Gastrocnemius medialis (tissue), 4 donors: ENCODE measurements around the gene DNTTIP2.

ENCODE experiments used
- POLR2A ChIP-seq, 2 donors: fragments of 450-650 bp; IDR thresholded peaks; one replicate each; pipeline ENCODE4 v1.6.1; 2017; ENCODE audit warnings: antibody characterized with exemption in 2 of 2, mild to moderate bottlenecking in 2 of 2, moderate library complexity in 2 of 2
- TF ChIP-seq, protein P1 (sequence below), 5 experiments: fragments of 450-650 bp in 3 of 5; fragments of 200-600 bp in 2 of 5; sonication (generic) in 2 of 5; IDR thresholded peaks in 4 of 5; conservative IDR thresholded peaks in 1 of 5; 1 replicate in 4 of 5; 2 replicates in 1 of 5; pipeline ENCODE4 v1.5.1; 2016 to 2019; ENCODE audit warnings: antibody characterized with exemption in 5 of 5, mild to moderate bottlenecking in 3 of 5, moderate library complexity in 3 of 5

DNA sequence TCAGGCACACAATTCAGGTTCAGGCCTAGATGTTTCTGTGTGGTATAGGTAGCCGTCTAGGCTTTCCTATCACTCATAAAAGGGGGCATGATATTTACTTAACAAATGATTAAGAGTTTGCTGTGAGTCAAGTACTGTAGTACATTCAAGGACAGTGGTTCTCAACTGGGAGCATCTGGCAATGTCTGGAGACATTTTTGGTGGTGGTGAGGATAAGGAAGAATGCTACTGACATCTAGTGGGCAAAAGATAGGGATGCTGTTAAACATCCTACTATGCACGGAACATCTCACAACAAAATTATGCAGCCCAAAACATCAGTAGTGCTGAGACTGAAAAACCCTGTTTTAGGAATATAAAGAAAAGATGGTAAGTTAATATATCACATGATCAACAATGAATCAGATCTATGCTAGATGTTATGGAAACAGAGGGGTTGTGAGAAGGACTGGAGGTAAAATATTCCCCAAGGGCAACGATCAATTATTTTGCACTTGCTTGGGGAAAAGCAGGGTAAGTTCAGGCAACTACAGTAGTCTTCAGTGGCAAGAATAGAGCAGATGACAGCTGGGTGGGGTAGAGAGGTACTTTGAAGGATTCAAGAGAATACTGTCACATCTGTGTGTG lies 4.9 kb downstream of the DNTTIP2 start:
- no peak for TF ChIP-seq POLR2A (IDR thresholded peaks at IDR 0.05)
- TF ChIP-seq, protein P1, sequence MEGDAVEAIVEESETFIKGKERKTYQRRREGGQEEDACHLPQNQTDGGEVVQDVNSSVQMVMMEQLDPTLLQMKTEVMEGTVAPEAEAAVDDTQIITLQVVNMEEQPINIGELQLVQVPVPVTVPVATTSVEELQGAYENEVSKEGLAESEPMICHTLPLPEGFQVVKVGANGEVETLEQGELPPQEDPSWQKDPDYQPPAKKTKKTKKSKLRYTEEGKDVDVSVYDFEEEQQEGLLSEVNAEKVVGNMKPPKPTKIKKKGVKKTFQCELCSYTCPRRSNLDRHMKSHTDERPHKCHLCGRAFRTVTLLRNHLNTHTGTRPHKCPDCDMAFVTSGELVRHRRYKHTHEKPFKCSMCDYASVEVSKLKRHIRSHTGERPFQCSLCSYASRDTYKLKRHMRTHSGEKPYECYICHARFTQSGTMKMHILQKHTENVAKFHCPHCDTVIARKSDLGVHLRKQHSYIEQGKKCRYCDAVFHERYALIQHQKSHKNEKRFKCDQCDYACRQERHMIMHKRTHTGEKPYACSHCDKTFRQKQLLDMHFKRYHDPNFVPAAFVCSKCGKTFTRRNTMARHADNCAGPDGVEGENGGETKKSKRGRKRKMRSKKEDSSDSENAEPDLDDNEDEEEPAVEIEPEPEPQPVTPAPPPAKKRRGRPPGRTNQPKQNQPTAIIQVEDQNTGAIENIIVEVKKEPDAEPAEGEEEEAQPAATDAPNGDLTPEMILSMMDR (IDR thresholded peaks at IDR 0.05 in 4 of 5, conservative IDR thresholded peaks at IDR 0.05 in 1 of 5): peak in 4 of 5 experiments; percentile 30 to 41 (median 36)
